OCI-LY1 (cell line): ENCODE results near the gene FGF3.

Experiments
- H2AFZ ChIP-seq: fragments of 200-600 bp; sonication (generic), shearing (Covaris generic); 2 replicates; pipeline ENCODE4 v1.6.0; 2014; ENCODE audit warnings: antibody characterized with exemption, mild to moderate bottlenecking, low read length
- H3F3A ChIP-seq: fragments of 200-600 bp; sonication (generic), shearing (Covaris generic); 2 replicates; pipeline ENCODE4 v1.6.0; 2014; ENCODE audit warnings: mild to moderate bottlenecking, antibody characterized with exemption, low read length, moderate library complexity; ENCODE audit not compliant: insufficient read depth
- H3K27ac ChIP-seq: fragments of 200-600 bp; sonication (generic); 2 replicates; pipeline ENCODE4 v1.5.1; 2014; ENCODE audit warnings: low read length, mixed run types, mild to moderate bottlenecking, low read depth; ENCODE audit not compliant: poor library complexity, severe bottlenecking
- H3K27me3 ChIP-seq: fragments of 200-600 bp; sonication (generic); 2 replicates; pipeline ENCODE4 v1.6.0; 2014; ENCODE audit warnings: antibody characterized with exemption, mild to moderate bottlenecking, low read length, moderate library complexity; ENCODE audit not compliant: insufficient read depth
- H3K36me3 ChIP-seq: fragments of 200-600 bp; sonication (generic); 2 replicates; pipeline ENCODE4 v1.6.1; 2014; ENCODE audit warnings: mild to moderate bottlenecking, antibody characterized with exemption, low read length, moderate library complexity, mixed read lengths; ENCODE audit not compliant: insufficient read depth
- H3K4me1 ChIP-seq: fragments of 200-600 bp; sonication (generic); 2 replicates; pipeline ENCODE4 v1.5.1; 2014; ENCODE audit warnings: mild to moderate bottlenecking, low read length, moderate library complexity; ENCODE audit not compliant: insufficient read depth, severe bottlenecking
- H3K4me2 ChIP-seq: fragments of 200-600 bp; sonication (generic), shearing (Covaris generic); 2 replicates; pipeline ENCODE4 v1.6.1; 2014; ENCODE audit warnings: low read length
- H3K4me3 ChIP-seq: fragments of 200-600 bp; sonication (generic); 2 replicates; pipeline ENCODE4 v1.5.1; 2014; ENCODE audit warnings: low read length, low read depth, mild to moderate bottlenecking, mixed read lengths; ENCODE audit not compliant: poor library complexity, severe bottlenecking
- H3K79me2 ChIP-seq: fragments of 200-600 bp; shearing (Covaris generic); 2 replicates; pipeline ENCODE4 v1.6.1; 2016; ENCODE audit warnings: mixed run types, low read length, mixed read lengths; ENCODE audit not compliant: insufficient read depth
- H3K9ac ChIP-seq: fragments of 200-600 bp; sonication (generic), shearing (Covaris generic); 2 replicates; pipeline ENCODE4 v1.6.1; 2014; ENCODE audit warnings: mild to moderate bottlenecking, low read length, mixed read lengths
- H3K9me2 ChIP-seq: fragments of 200-600 bp; sonication (generic), shearing (Covaris generic); 2 replicates; pipeline ENCODE4 v1.6.1; 2014; ENCODE audit warnings: low read depth, mild to moderate bottlenecking, low read length, mixed read lengths
- H3K9me3 ChIP-seq: fragments of 200-600 bp; shearing (Covaris generic); 2 replicates; pipeline ENCODE4 v1.6.1; 2014; ENCODE audit warnings: low read length, mixed read lengths
- H4K20me1 ChIP-seq: fragments of 200-600 bp; sonication (generic), shearing (Covaris generic); 2 replicates; pipeline ENCODE4 v1.6.0; 2016; ENCODE audit warnings: mild to moderate bottlenecking, low read length; ENCODE audit not compliant: insufficient read depth
- EZH2 ChIP-seq: fragments of 200-600 bp; sonication (generic), shearing (Covaris generic); IDR thresholded peaks from 2 replicates; pipeline ENCODE4 v1.8.0; 2017; ENCODE audit warnings: borderline replicate concordance, mixed run types, mild to moderate bottlenecking, antibody characterized with exemption, low read length, moderate library complexity, mixed read lengths
- TF ChIP-seq, protein P1 (sequence below): fragments of 200-600 bp; sonication (generic), shearing (Covaris generic); IDR thresholded peaks from 2 replicates; pipeline ENCODE4 v1.5.1; 2017; ENCODE audit warnings: mild to moderate bottlenecking, antibody characterized with exemption, low read length, moderate library complexity, mixed read lengths

The FGF3 gene

DNA sequence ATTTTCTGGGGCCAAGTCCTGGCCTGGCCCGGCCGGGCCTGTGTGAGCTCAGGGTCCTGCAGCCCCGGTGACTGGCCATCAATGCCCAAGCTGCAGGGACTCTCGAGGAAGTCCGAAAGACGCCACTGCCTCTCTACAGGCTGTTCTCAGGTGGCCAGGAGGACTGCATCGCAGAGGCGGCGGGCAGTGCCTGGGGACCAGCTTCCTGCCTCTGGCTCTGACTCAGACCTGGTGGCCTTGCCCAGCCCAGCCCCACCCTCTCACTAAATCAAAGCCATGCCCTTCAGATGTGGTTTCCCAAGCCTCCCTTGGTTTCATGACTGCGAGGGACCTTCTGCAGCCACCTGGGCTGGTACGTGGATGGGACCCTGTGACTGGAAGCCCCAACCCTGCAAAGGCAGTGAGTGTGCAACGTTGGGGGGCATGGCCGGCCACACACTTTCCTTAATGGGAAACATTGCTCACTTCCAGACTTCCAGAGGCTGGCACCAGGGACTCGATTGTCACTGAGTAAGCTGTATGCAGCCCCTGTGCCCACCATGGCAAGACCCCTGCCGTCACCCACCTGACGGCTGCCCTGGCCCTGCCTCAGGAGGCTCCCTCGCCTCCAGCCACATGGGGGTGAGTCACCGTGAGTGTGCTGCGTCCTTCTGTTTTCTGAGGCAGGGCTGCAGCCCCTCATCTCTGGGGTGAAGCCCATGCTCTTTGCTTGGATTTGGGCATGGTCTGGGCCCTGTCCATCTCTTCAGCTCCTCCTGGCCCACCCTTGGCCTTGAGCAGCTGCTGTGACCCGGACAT is 6.0 kb upstream of the FGF3 start:
- Histone ChIP-seq H2AFZ (no peak overlapping the region), H3K4me2 (no peak overlapping the region), H3F3A (no peaks in the 10 kb centered on the region), H3K36me3 (no peaks in the 10 kb centered on the region), H3K4me1 (no peaks in the 10 kb centered on the region), H3K27ac (no peak overlapping the region), H3K9ac (no peak overlapping the region), H3K79me2 (no peaks in the 10 kb centered on the region), H3K9me2 (no peaks in the 10 kb centered on the region), H4K20me1 (no peaks in the 10 kb centered on the region), H3K27me3 (no peaks in the 10 kb centered on the region), H3K9me3 (no peaks in the 10 kb centered on the region), H3K4me3 (no peak overlapping the region)
- TF ChIP-seq, protein P1, sequence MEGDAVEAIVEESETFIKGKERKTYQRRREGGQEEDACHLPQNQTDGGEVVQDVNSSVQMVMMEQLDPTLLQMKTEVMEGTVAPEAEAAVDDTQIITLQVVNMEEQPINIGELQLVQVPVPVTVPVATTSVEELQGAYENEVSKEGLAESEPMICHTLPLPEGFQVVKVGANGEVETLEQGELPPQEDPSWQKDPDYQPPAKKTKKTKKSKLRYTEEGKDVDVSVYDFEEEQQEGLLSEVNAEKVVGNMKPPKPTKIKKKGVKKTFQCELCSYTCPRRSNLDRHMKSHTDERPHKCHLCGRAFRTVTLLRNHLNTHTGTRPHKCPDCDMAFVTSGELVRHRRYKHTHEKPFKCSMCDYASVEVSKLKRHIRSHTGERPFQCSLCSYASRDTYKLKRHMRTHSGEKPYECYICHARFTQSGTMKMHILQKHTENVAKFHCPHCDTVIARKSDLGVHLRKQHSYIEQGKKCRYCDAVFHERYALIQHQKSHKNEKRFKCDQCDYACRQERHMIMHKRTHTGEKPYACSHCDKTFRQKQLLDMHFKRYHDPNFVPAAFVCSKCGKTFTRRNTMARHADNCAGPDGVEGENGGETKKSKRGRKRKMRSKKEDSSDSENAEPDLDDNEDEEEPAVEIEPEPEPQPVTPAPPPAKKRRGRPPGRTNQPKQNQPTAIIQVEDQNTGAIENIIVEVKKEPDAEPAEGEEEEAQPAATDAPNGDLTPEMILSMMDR, result no peak
- no peak for TF ChIP-seq EZH2

DNA sequence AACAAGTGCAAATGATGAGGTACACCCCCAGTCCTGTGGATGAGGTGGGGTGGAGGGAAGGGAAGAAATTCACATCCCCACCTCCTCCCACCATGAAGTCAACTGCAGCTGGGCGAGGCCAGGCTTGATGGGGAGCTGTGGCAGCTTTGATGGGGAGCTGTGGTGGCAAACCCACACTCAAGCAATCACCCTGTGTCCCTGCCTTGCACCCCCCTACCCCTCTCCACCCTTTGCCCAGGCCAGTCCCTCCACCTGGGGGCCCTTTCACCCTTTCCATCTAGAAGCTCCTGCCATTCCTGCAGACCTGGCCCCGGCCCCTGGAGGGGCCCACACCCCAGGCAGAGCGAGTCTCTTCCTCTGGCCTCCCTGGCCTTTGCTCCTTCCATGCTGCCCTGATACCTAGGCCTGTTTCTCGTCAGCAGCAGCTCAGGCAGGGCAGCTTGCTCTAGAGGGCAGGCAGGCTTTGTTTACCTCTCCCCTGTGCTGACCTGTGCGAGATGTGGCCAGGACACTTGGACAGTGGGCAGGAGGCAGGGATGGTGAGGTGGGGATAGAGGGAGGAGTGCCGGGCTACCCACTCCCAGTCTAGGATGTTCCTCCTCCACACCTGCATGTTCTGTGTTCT is 4.5 kb upstream of the FGF3 start:
- Histone ChIP-seq H3K4me3 (no peak overlapping the region), H3K9ac (no peak overlapping the region), H3K36me3 (no peaks in the 10 kb centered on the region), H3K27ac (no peak overlapping the region), H3K4me2 (no peak overlapping the region), H3K27me3 (no peaks in the 10 kb centered on the region), H3K9me2 (no peaks in the 10 kb centered on the region), H3K4me1 (no peaks in the 10 kb centered on the region), H2AFZ (no peak overlapping the region), H3F3A (no peaks in the 10 kb centered on the region), H4K20me1 (no peaks in the 10 kb centered on the region), H3K79me2 (no peaks in the 10 kb centered on the region), H3K9me3 (no peaks in the 10 kb centered on the region)
- TF ChIP-seq EZH2, result no peak
- TF ChIP-seq, protein P1, result no peak

DNA sequence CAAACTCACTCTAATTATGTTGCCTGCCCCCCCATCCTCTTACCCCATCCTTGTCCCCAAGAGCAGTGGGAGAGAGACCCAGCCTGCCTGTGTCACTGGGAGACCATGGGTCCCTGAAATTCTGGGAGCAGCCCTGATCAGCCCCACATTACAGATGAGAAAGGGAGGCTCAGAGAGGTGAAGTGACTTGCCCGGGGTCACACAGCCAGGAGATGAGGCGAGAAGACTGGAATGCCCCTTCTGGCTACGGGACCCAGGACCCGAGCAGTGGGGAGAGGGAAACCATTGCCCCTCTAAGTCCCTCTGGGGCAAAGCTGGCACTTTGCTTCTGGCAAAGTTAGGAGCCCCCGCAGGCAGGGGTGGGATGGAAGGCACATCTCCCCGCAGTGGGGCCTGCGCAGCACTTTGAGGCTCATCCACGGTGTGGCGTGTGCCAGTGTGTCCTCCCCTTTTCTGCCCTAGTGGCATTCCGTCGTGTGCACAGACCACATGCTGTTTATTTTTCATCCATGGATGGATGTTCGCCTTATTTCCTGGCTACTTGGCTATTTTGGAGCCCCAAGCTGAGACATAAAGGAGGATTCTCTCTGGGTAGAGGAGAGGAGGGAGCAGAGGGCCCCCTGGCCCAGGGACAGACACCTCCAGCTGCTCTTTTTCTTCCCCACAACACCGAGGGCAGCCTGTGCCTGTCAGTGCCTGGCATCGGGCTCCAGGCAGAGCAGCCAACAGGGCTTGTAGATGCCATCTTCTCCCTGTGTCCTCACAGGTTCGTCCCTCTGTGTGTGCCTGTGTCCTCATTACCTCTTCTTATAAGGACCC is 3.7 kb upstream of the FGF3 start:
- Histone ChIP-seq H3K27ac (no peak overlapping the region), H3K9me2 (no peaks in the 10 kb centered on the region), H3K79me2 (no peaks in the 10 kb centered on the region), H3K4me2 (no peak overlapping the region), H3K27me3 (no peaks in the 10 kb centered on the region), H3K9ac (no peak overlapping the region), H3K4me1 (no peaks in the 10 kb centered on the region), H2AFZ (no peak overlapping the region), H3F3A (no peaks in the 10 kb centered on the region), H3K9me3 (no peaks in the 10 kb centered on the region), H3K36me3 (no peaks in the 10 kb centered on the region), H4K20me1 (no peaks in the 10 kb centered on the region), H3K4me3 (no peak overlapping the region)
- TF ChIP-seq, protein P1, result no peak
- TF ChIP-seq EZH2, result no peak
